Measurements from ENCODE around the gene OTOS.

DNA sequence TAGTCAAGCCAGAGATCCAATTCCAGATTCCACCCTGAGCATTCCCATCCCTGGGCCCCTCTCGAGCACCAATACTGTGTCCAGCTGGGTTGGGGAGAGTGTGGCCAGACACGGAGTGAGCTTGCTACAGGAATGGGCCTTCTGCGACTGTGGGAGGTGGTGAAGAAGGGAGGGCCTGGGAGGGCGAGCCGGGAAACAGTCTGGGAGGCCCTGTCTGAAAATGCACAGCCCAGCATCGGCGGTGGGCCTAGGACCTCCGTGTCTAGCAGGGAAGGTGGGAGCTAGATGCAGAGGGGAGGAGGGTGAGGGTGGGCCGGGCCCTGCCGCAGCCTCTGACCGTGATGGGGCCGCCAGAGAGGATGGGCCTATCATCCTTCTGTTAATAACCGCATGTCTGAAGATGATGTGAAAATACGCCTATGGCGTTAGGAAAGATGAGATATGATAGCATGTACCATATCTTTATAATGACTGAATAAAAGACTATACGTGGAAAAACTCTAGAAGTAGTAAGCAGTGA is 1.9 kb upstream of the OTOS start:
- TF ChIP-seq BHLHE40 (IDR thresholded peaks at IDR 0.05; ENCODE audit: borderline replicate concordance) (no peak), CTBP1 (IDR thresholded peaks at IDR 0.05; ENCODE audit: borderline replicate concordance) (no peak)

Data from HEK293T (cell line).